H1 (cell line): ENCODE measurements around the gene PRR16. TPM values are rescaled to one million over a fixed set of nuclear protein-coding genes. Genes with fewer than 3 reads are reported as not detected.

Source experiments
- CTCF ChIA-PET: fragments of 300-600 bp; sonication (Branson Sonifier 250); formaldehyde crosslinking; loops from one replicate; lab custom pipeline; 2021; ENCODE audit not compliant: partially characterized antibody; lab: Charles Lee
- POLR2A ChIA-PET: fragments of 300-600 bp; sonication (Branson Sonifier 250); formaldehyde crosslinking; loops from one replicate; lab custom pipeline; 2021; ENCODE audit warnings: inconsistent platforms; ENCODE audit not compliant: partially characterized antibody; lab: Charles Lee
- DNase-seq, 2 experiments: peaks; one replicate each; pipeline versions ENCODE4 v3.0.0 to v3.0.0-alpha.2; 2010 to 2022; ENCODE audit warnings: low spot score in 2 of 2, low read depth in 1 of 2, mixed read lengths in 1 of 2
- FAIRE-seq: peaks from 2 replicates; lab custom pipeline; 2011; peaks lifted over from hg19 to GRCh38; lab: Jason Lieb, UNC
- H2AFZ ChIP-seq: 2 replicates; pipeline ENCODE4 v1.8.1; 2012; ENCODE audit warnings: low read length, inconsistent platforms
- H2AK5ac ChIP-seq: 2 replicates; pipeline ENCODE4 v1.6.1; 2013; ENCODE audit warnings: low read depth, low read length
- H2BK120ac ChIP-seq: replicated peaks from 2 replicates; pipeline ENCODE3; 2013; ENCODE audit warnings: low read depth, low read length, inconsistent platforms
- H2BK12ac ChIP-seq: 2 replicates; pipeline ENCODE4 v1.6.1; 2013; ENCODE audit warnings: low read depth, low read length
- H2BK15ac ChIP-seq: 2 replicates; pipeline ENCODE4 v1.6.1; 2013; ENCODE audit warnings: low read length
- H2BK20ac ChIP-seq: 2 replicates; pipeline ENCODE4 v1.6.1; 2013; ENCODE audit warnings: low read length
- H2BK5ac ChIP-seq: 2 replicates; pipeline ENCODE4 v1.6.1; 2013; ENCODE audit warnings: low read depth, low read length
- H3K14ac ChIP-seq: 2 replicates; pipeline ENCODE4 v1.6.1; 2013; ENCODE audit warnings: inconsistent platforms; ENCODE audit not compliant: insufficient read length
- H3K18ac ChIP-seq: 2 replicates; pipeline ENCODE4 v1.6.1; 2013; ENCODE audit warnings: low read length; ENCODE audit errors: extremely low read depth
- H3K23ac ChIP-seq: 2 replicates; pipeline ENCODE4 v1.6.1; 2013; ENCODE audit warnings: inconsistent platforms; ENCODE audit not compliant: insufficient read length
- H3K23me2 ChIP-seq: 2 replicates; pipeline ENCODE4 v1.6.1; 2013; ENCODE audit warnings: low read depth, low read length
- H3K27ac ChIP-seq: 2 replicates; pipeline ENCODE4 v1.6.1; 2011; ENCODE audit warnings: low read depth, low read length, inconsistent platforms
- H3K27me3 ChIP-seq, 4 experiments: replicated peaks in 1 of 4; 1 replicate in 1 of 4; 2 replicates in 3 of 4; pipeline versions ENCODE4 v1.6.1 to v1.8.1; 2011 to 2013; ENCODE audit warnings: low read length in 3 of 4, mild to moderate bottlenecking in 3 of 4, inconsistent platforms in 2 of 4, mixed read lengths in 2 of 4, moderate library complexity in 1 of 4; ENCODE audit not compliant: control insufficient read depth in 3 of 4, insufficient read depth in 3 of 4; ENCODE audit errors: extremely low read depth in 1 of 4
- H3K36me3 ChIP-seq, 4 experiments: 2 replicates each; pipeline versions ENCODE4 v1.6.1 to v1.8.1; 2011 to 2013; ENCODE audit warnings: mild to moderate bottlenecking in 4 of 4, low read length in 3 of 4, moderate library complexity in 2 of 4, control low read depth in 1 of 4, inconsistent platforms in 1 of 4; ENCODE audit not compliant: insufficient read depth in 4 of 4, control insufficient read depth in 2 of 4
- H3K4ac ChIP-seq: replicated peaks from 2 replicates; pipeline ENCODE3; 2013; ENCODE audit warnings: low read length, low read depth, mixed read lengths, inconsistent platforms; ENCODE audit not compliant: insufficient read length
- H3K4me1 ChIP-seq, 4 experiments: replicated peaks in 1 of 4; 1 replicate in 1 of 4; 2 replicates in 3 of 4; pipeline versions ENCODE4 v1.6.1 to v1.8.1; 2011 to 2013; ENCODE audit warnings: low read length in 3 of 4, inconsistent platforms in 2 of 4, mixed read lengths in 1 of 4; ENCODE audit not compliant: insufficient read depth in 4 of 4, control insufficient read depth in 3 of 4
- H3K4me2 ChIP-seq, 2 experiments: 2 replicates each; pipeline versions ENCODE4 v1.6.1 to v1.8.1; 2011 to 2013; ENCODE audit warnings: low read depth in 2 of 2, low read length in 2 of 2, control low read depth in 1 of 2, inconsistent platforms in 1 of 2, mild to moderate bottlenecking in 1 of 2; ENCODE audit not compliant: insufficient read depth in 1 of 2
- H3K4me3 ChIP-seq, 4 experiments: fragments of 200-600, 300-600 bp in 1 of 4; sonication (generic), shearing (Covaris generic), sonication (Bioruptor Twin) in 1 of 4; 2 replicates each; pipeline versions ENCODE4 v1.5.1 to v1.8.1; 2011 to 2016; ENCODE audit warnings: low read length in 4 of 4, low read depth in 3 of 4, control low read depth in 2 of 4, inconsistent platforms in 2 of 4, mild to moderate bottlenecking in 2 of 4, mixed read lengths in 1 of 4, moderate library complexity in 1 of 4; ENCODE audit not compliant: insufficient read depth in 2 of 4; ENCODE audit errors: extremely low read depth in 1 of 4
- H3K56ac ChIP-seq: replicated peaks from 2 replicates; pipeline ENCODE3; 2013; ENCODE audit warnings: low read depth, mild to moderate bottlenecking, mixed read lengths, low read length, inconsistent platforms; ENCODE audit not compliant: insufficient read length
- H3K79me1 ChIP-seq: 2 replicates; pipeline ENCODE4 v1.6.1; 2013; ENCODE audit warnings: low read depth, low read length, control low read depth
- H3K79me2 ChIP-seq, 2 experiments: 2 replicates each; pipeline versions ENCODE4 v1.6.1 to v1.8.1; 2012 to 2013; ENCODE audit warnings: low read length in 2 of 2, mild to moderate bottlenecking in 2 of 2, inconsistent platforms in 1 of 2; ENCODE audit not compliant: insufficient read depth in 2 of 2, control insufficient read depth in 1 of 2
- H3K9ac ChIP-seq, 4 experiments: replicated peaks in 1 of 4; 1 replicate in 1 of 4; 2 replicates in 3 of 4; pipeline versions ENCODE4 v1.6.1 to v1.8.1; 2011 to 2013; ENCODE audit warnings: low read depth in 3 of 4, low read length in 3 of 4, control low read depth in 2 of 4, mild to moderate bottlenecking in 2 of 4, moderate library complexity in 2 of 4, inconsistent platforms in 1 of 4; ENCODE audit errors: extremely low read depth in 1 of 4
- H3K9me3 ChIP-seq, 2 experiments: 2 replicates each; pipeline versions ENCODE4 v1.6.1 to v1.8.1; 2012 to 2013; ENCODE audit warnings: mild to moderate bottlenecking in 2 of 2, moderate library complexity in 2 of 2, control low read depth in 1 of 2, inconsistent platforms in 1 of 2, low read depth in 1 of 2, low read length in 1 of 2, mixed read lengths in 1 of 2; ENCODE audit not compliant: insufficient read depth in 2 of 2
- H4K20me1 ChIP-seq, 2 experiments: replicated peaks in 1 of 2; 2 replicates each; pipeline versions ENCODE3 to v1.8.1; 2011 to 2013; ENCODE audit warnings: inconsistent platforms in 2 of 2, low read length in 2 of 2, mild to moderate bottlenecking in 1 of 2; ENCODE audit not compliant: insufficient read depth in 2 of 2, control insufficient read depth in 1 of 2
- H4K5ac ChIP-seq: 2 replicates; pipeline ENCODE4 v1.6.1; 2013; ENCODE audit warnings: low read length, low read depth, mixed read lengths, inconsistent platforms; ENCODE audit not compliant: insufficient read length
- H4K8ac ChIP-seq: 2 replicates; pipeline ENCODE4 v1.8.0; 2013; ENCODE audit warnings: mild to moderate bottlenecking, moderate library complexity, low read length, inconsistent platforms; ENCODE audit not compliant: insufficient read depth; ENCODE audit errors: extremely low read depth
- H4K91ac ChIP-seq: replicated peaks from 2 replicates; pipeline ENCODE3; 2013; ENCODE audit warnings: low read length, mixed read lengths, inconsistent platforms; ENCODE audit not compliant: insufficient read length
- BRCA1 ChIP-seq: IDR thresholded peaks from 2 replicates; pipeline ENCODE4 v1.6.1; 2012; ENCODE audit warnings: low read depth, low read length, improper control_type of control experiment
- FOSL1 ChIP-seq: IDR thresholded peaks from 2 replicates; pipeline ENCODE4 v1.6.1; 2011; ENCODE audit warnings: mild to moderate bottlenecking, low read depth, low read length, moderate library complexity; ENCODE audit not compliant: insufficient read depth
- HDAC2 ChIP-seq, 2 experiments: fragments of 300-600 bp in 1 of 2; sonication (generic) in 1 of 2; IDR thresholded peaks; 2 replicates each; pipeline ENCODE4 v1.6.1; 2011 to 2012; ENCODE audit warnings: low read depth in 2 of 2, low read length in 2 of 2, mild to moderate bottlenecking in 2 of 2, moderate library complexity in 2 of 2, borderline replicate concordance in 1 of 2, inconsistent platforms in 1 of 2
- HDAC6 ChIP-seq: IDR thresholded peaks from one replicate; pipeline ENCODE4 v1.7.1; 2012; ENCODE audit warnings: low read depth, mild to moderate bottlenecking, inconsistent platforms, low read length, moderate library complexity
- JUN ChIP-seq: IDR thresholded peaks from 2 replicates; pipeline ENCODE4 v1.6.1; 2011; ENCODE audit warnings: low read depth, mild to moderate bottlenecking, improper control_type of control experiment, low read length
- MAFK ChIP-seq: IDR thresholded peaks from 2 replicates; pipeline ENCODE4 v1.6.1; 2012; ENCODE audit warnings: low read depth, mild to moderate bottlenecking, improper control_type of control experiment, low read length
- NANOG ChIP-seq: IDR thresholded peaks from 2 replicates; pipeline ENCODE4 v1.6.1; 2011; ENCODE audit warnings: low read length, low read depth, mild to moderate bottlenecking, inconsistent platforms; ENCODE audit not compliant: insufficient read depth, poor library complexity, severe bottlenecking
- PHF8 ChIP-seq: fragments of 200-600 bp; sonication (generic); conservative IDR thresholded peaks from 2 replicates; pipeline ENCODE4 v1.7.1; 2012; ENCODE audit warnings: low read depth, mild to moderate bottlenecking, inconsistent platforms, low read length, moderate library complexity
- SP2 ChIP-seq: IDR thresholded peaks from 2 replicates; pipeline ENCODE4 v1.6.1; 2012; ENCODE audit warnings: mild to moderate bottlenecking, low read length, inconsistent platforms
- TBP ChIP-seq: IDR thresholded peaks from 2 replicates; pipeline ENCODE4 v1.6.1; 2011; ENCODE audit warnings: low read depth, low read length, improper control_type of control experiment
- ZNF274 ChIP-seq: IDR thresholded peaks from 2 replicates; pipeline ENCODE4 v1.7.0; 2012; ENCODE audit warnings: low read length, borderline replicate concordance; ENCODE audit errors: extremely low read depth
- WGBS, 2 experiments: shearing (Covaris generic) in 1 of 2; methylation state at CpG; one replicate each; pipeline versions ENCODE4 v1.1.6 to v1.1.7; 2013 to 2015; ENCODE audit warnings: low lambda C conversion rate in 2 of 2, mixed read lengths in 2 of 2, inconsistent platforms in 1 of 2, low coverage in 1 of 2, missing lambda C conversion rate in 1 of 2; ENCODE audit not compliant: insufficient replicate concordance in 2 of 2, insufficient coverage in 1 of 2, insufficient read length in 1 of 2; ENCODE audit errors: extremely low coverage in 1 of 2, missing lambda C conversion rate in 1 of 2; 5-methylcytosine and 5-hydroxymethylcytosine counted together
- polyA plus RNA-seq, 7 experiments: library from polyadenylated mRNA; depleted of rRNA in 3 of 7; stranded (reverse) in 5 of 7; unstranded in 2 of 7; fragments of >200 nt in 5 of 7; fragments of 200-250 nt in 2 of 7; gene quantifications; 1 replicate in 5 of 7; 2 replicates in 1 of 7; 4 replicates in 1 of 7; pipeline versions ENCODE4 v1.2.1 to v1.2.3, GENCODE V29; 2011 to 2013; ENCODE audit warnings: missing spikeins in 2 of 7, mixed read lengths in 2 of 7
- total RNA-seq: library from RNA; stranded (reverse); fragmentation: NEBNext Ultra II Directional; extraction: Animal tissue kit (Norgen Biotek cat#: 25700); gene quantifications from 2 replicates; pipeline ENCODE4 v1.2.1, GENCODE V29; 2021

The PRR16 gene
- total and polyA plus RNA-seq, 2 of the 8 experiments (the other 6 are each of a cell fraction or from before 2014, with no cell fraction given) = 0.73 to 1.6 TPM

DNA sequence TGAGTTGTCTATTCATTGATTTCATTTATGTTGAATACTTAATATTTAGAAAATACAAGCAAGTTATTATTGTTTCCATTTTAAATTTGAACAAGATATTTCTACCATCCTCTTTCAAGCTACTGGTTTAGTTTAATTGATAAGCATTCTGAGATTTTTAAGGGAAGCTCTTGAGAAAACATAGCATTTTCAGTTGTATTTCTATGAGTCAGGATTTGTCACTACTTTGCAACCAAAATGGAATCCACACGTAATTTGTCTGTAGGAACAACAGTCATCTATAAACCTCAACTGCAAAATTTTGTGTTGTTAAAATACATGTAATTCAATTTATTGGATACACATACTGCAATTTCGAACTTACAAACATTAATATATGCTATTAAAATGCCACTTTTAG lies 74.0 kb downstream of the PRR16 start:
- FAIRE-seq = no peak
- H3K79me2 ChIP-seq = no peaks in the 10 kb centered on the region
- no peaks in the 10 kb centered on the region for H3K23me2 ChIP-seq
- H4K91ac ChIP-seq = no peak overlapping the region
- no peak overlapping the region for H3K27ac ChIP-seq
- no peak overlapping the region for H2AFZ ChIP-seq
- H3K14ac ChIP-seq = no peak overlapping the region
- H2BK12ac ChIP-seq = no peak overlapping the region
- H3K4me1 ChIP-seq = peaks cover 0 to 9% (median 1%) of the 10 kb centered on the region in 4 experiments; a peak in 2 of 7 replicates
- H2BK5ac ChIP-seq = no peak overlapping the region
- H3K9me3 ChIP-seq = no peaks in the 10 kb centered on the region
- no peak for TF ChIP-seq MAFK
- TF ChIP-seq PHF8 = no peak
- TF ChIP-seq ZNF274 = no peak
- no peak for TF ChIP-seq BRCA1
- no peak for TF ChIP-seq HDAC2 (IDR thresholded peaks at IDR 0.05; ENCODE audit: borderline replicate concordance in 1 of 2, low read depth in 2 of 2, low read length in 2 of 2)
- no peak for TF ChIP-seq JUN
- TF ChIP-seq TBP = no peak
- no peak for TF ChIP-seq HDAC6
- no peak for TF ChIP-seq SP2
- TF ChIP-seq NANOG = no peak
- no peak for TF ChIP-seq FOSL1
- no peak overlapping the region for H3K56ac ChIP-seq
- WGBS, 2 experiments = 91% methylated on average over 2 of the region's 2 CpGs; no CpG with 5 or more reads in 1 of the 2 experiments
- no peak overlapping the region for H3K9ac ChIP-seq
- H4K5ac ChIP-seq = no peak overlapping the region
- no peak overlapping the region for H3K4ac ChIP-seq
- no peaks in the 10 kb centered on the region for H3K27me3 ChIP-seq
- H2BK120ac ChIP-seq = no peak overlapping the region
- no peaks in the 10 kb centered on the region for H4K20me1 ChIP-seq
- no peaks in the 10 kb centered on the region for H3K36me3 ChIP-seq
- no peak overlapping the region for H4K8ac ChIP-seq
- no peak overlapping the region for H3K4me2 ChIP-seq
- no peak overlapping the region for H2AK5ac ChIP-seq
- no peak overlapping the region for H2BK15ac ChIP-seq
- H3K4me3 ChIP-seq = no peak overlapping the region
- ChIA-PET POLR2A (no interaction called here), CTCF (no interaction called here)
- H2BK20ac ChIP-seq = no peak overlapping the region
- H3K23ac ChIP-seq = no peak overlapping the region
- H3K79me1 ChIP-seq = no peaks in the 10 kb centered on the region
- DNase-seq = no peak
- H3K18ac ChIP-seq = no peak overlapping the region
